Cardiac septum (tissue), 1 donor: Measurements from ENCODE around the gene RBKS. TPM values are rescaled to one million over a fixed set of nuclear protein-coding genes. Genes with fewer than 3 reads are reported as not detected.
"Not testable (repeated sequence)": the region's sequence is repeated elsewhere in the genome, so short reads cannot be mapped to it uniquely, and the experiment has no call there.

Source experiments
- DNase-seq: peaks from one replicate; pipeline ENCODE4 v3.0.0-alpha.2; 2020; ENCODE audit warnings: low spot score
- intact Hi-C: fragments of 100-400 bp; cut with DNase I; formaldehyde crosslinking; loops from one replicate; pipeline ENCODE4 v1.14.0; 2022
- total RNA-seq: library from RNA; stranded (reverse); fragmentation: NEBNext Ultra II Directional; extraction: Animal tissue kit (Norgen Biotek cat#: 25700); gene quantifications from one replicate; pipeline ENCODE4 v1.2.1, GENCODE V29; 2021
- donor health status: DM: no; HTN: no; CAD: no.

RBKS gene
- total RNA-seq, 1 donor from 2014 or later = 3.9 TPM

- DNase-seq, intact Hi-C loops: not testable (repeated sequence)
Observed at GRCh38 chr2:27881815-27882583, 8.2 kb downstream of the RBKS start.

GRCh38 chr2:27878825-27879224 is 11.4 kb downstream of the RBKS start:
- intact Hi-C loops = no loop called here
- no peak for DNase-seq

GRCh38 chr2:27875089-27875881 is 14.9 kb downstream of the RBKS start:
- intact Hi-C loops = no loop called here
- no peak for DNase-seq

GRCh38 chr2:27873091-27873490 is 17.1 kb downstream of the RBKS start:
- intact Hi-C loops = no loop called here
- DNase-seq = no peak

GRCh38 chr2:27871802-27872201 is 18.4 kb downstream of the RBKS start:
- intact Hi-C loops = no loop called here
- DNase-seq = no peak

GRCh38 chr2:27870724-27871123 is 19.5 kb downstream of the RBKS start:
- intact Hi-C loops = no loop called here
- DNase-seq = no peak

GRCh38 chr2:27869763-27870162 is 20.4 kb downstream of the RBKS start:
- intact Hi-C loops = no loop called here
- no peak for DNase-seq

GRCh38 chr2:27866237-27866636 is 23.9 kb downstream of the RBKS start:
- no peak for DNase-seq
- intact Hi-C loops = no loop called here

GRCh38 chr2:27863955-27864354 is 26.2 kb downstream of the RBKS start:
- intact Hi-C loops, DNase-seq: not testable (repeated sequence)

GRCh38 chr2:27863146-27863545 is 27.0 kb downstream of the RBKS start:
- no peak for DNase-seq
- intact Hi-C loops = no loop called here

- no peak for DNase-seq
- intact Hi-C loops = no loop called here
Observed at GRCh38 chr2:27860111-27860510, 30.1 kb downstream of the RBKS start.

GRCh38 chr2:27857417-27858172 is 32.6 kb downstream of the RBKS start:
- intact Hi-C loops = no loop called here
- no peak for DNase-seq

GRCh38 chr2:27856956-27857355 is 33.2 kb downstream of the RBKS start:
- DNase-seq = no peak
- intact Hi-C loops = no loop called here

GRCh38 chr2:27856386-27856785 is 33.8 kb downstream of the RBKS start:
- DNase-seq = no peak
- intact Hi-C loops = no loop called here

- intact Hi-C loops = no loop called here
- no peak for DNase-seq
Observed at GRCh38 chr2:27855476-27855875, 34.7 kb downstream of the RBKS start.

- intact Hi-C loops = no loop called here
Observed at GRCh38 chr2:27854229-27854862, 35.8 kb downstream of the RBKS start.

GRCh38 chr2:27852691-27853090 is 37.5 kb downstream of the RBKS start:
- no peak for DNase-seq
- intact Hi-C loops = no loop called here

More at GRCh38 chr2:27854229-27854862, 35.8 kb downstream of the RBKS start:
- DNase-seq = no peak

GRCh38 chr2:27849558-27850205 is 40.5 kb downstream of the RBKS start:
- intact Hi-C loops = no loop called here
- no peak for DNase-seq

- intact Hi-C loops = no loop called here
- DNase-seq = no peak
Observed at GRCh38 chr2:27847333-27847732, 42.9 kb downstream of the RBKS start.
